Measurements from ENCODE around the gene PCYT2. TPM values are rescaled to one million over a fixed set of nuclear protein-coding genes. Genes with fewer than 3 reads are reported as not detected.
A peak's percentile ranks its signal among the peaks of the same experiment; 100 is the strongest.
"Not testable (repeated sequence)": the region's sequence is repeated elsewhere in the genome, so short reads cannot be mapped to it uniquely, and the experiment has no call there.

The PCYT2 gene
- total and polyA plus RNA-seq, 7 donors: 10.2 to 26.9 (median 13.3) TPM

- peaks cover 77% of the 10 kb centered on the region for H3K4me1 ChIP-seq
- no peaks in the 10 kb centered on the region for H3K27me3 ChIP-seq (ENCODE audit: insufficient read depth in 3 of 3, low read length in 2 of 3)
- peak overlapping the region; percentile 81 for H3K27ac ChIP-seq
- no peak for DNase-seq
- H3K9me3 ChIP-seq: no peaks in the 10 kb centered on the region
- no peak for ATAC-seq
- TF ChIP-seq CTCF (IDR thresholded peaks at IDR 0.05): no peak
- peaks cover 0 to 40% of the 10 kb centered on the region in 2 donors for H3K36me3 ChIP-seq (ENCODE audit: insufficient read depth in 1 of 2, low read depth in 1 of 2)
- peak overlapping the region; percentile 76 for H3K4me3 ChIP-seq
- WGBS, 3 donors: 91 to 92% (median 91%) methylated on average over 23 of the region's 23 CpGs
- intact Hi-C loops (cut with DNase I): loop anchor here in 1 of 2 donors (5.0 kb wide), 1 partner anchor 50 kb away; the partner anchor contains the start of gene ARHGDIA
Observed at GRCh38 chr17:81921996-81922565, 10.9 kb upstream of the PCYT2 start.

GRCh38 chr17:81921537-81921862 is 10.3 kb upstream of the PCYT2 start:
- Histone ChIP-seq H3K36me3 (ENCODE audit: insufficient read depth in 1 of 2, low read depth in 1 of 2) (peaks cover 0 to 40% of the 10 kb centered on the region in 2 donors), H3K27ac (peak overlapping the region; percentile 81), H3K4me3 (peak overlapping the region; percentile 76), H3K4me1 (peaks cover 83% of the 10 kb centered on the region), H3K9me3 (no peaks in the 10 kb centered on the region), H3K27me3 (ENCODE audit: insufficient read depth in 3 of 3, low read length in 2 of 3) (no peaks in the 10 kb centered on the region)
- ATAC-seq (no peak), DNase-seq (no peak)
- WGBS, 3 donors: 84 to 93% (median 87%) methylated on average over 3 of the region's 3 CpGs
- no peak for TF ChIP-seq CTCF (IDR thresholded peaks at IDR 0.05)
- intact Hi-C loops (cut with DNase I): loop anchor here in 1 of 2 donors (5.0 kb wide), 1 partner anchor 49 kb away; the partner anchor contains the start of gene ARHGDIA

- 75 to 84% (median 77%) methylated on average over 28 to 33 of the region's 33 CpGs for WGBS, 3 donors
Observed at GRCh38 chr17:81920612-81921536, 9.7 kb upstream of the PCYT2 start.

GRCh38 chr17:81918832-81919545 is 7.8 kb upstream of the PCYT2 start:
- no peak for TF ChIP-seq CTCF (IDR thresholded peaks at IDR 0.05)
- Histone ChIP-seq H3K36me3 (ENCODE audit: insufficient read depth in 1 of 2, low read depth in 1 of 2) (peaks cover 5 to 60% of the 10 kb centered on the region in 2 donors), H3K4me3 (peak overlapping the region; percentile 76), H3K9me3 (no peaks in the 10 kb centered on the region), H3K27me3 (ENCODE audit: insufficient read depth in 3 of 3, low read length in 2 of 3) (no peaks in the 10 kb centered on the region), H3K27ac (peak overlapping the region; percentile 81), H3K4me1 (peaks cover 66% of the 10 kb centered on the region)
- no peak for ATAC-seq
- intact Hi-C loops (cut with DNase I): no loop called here
- no peak for DNase-seq
- WGBS, 3 donors: 62 to 83% (median 69%) methylated on average over 15 of the region's 15 CpGs

More at GRCh38 chr17:81920612-81921536, 9.7 kb upstream of the PCYT2 start:
- DNase-seq: no peak
- Histone ChIP-seq H3K27ac (peak overlapping the region; percentile 81), H3K9me3 (no peaks in the 10 kb centered on the region), H3K36me3 (ENCODE audit: insufficient read depth in 1 of 2, low read depth in 1 of 2) (peaks cover 0 to 41% of the 10 kb centered on the region in 2 donors), H3K4me1 (peaks cover 83% of the 10 kb centered on the region), H3K4me3 (peak overlapping the region; percentile 76), H3K27me3 (ENCODE audit: insufficient read depth in 3 of 3, low read length in 2 of 3) (no peaks in the 10 kb centered on the region)
- no peak for ATAC-seq
- TF ChIP-seq CTCF (IDR thresholded peaks at IDR 0.05): no peak
- intact Hi-C loops (cut with DNase I): loop anchor here in 1 of 2 donors (5.0 kb wide), 1 partner anchor 49 kb away; the partner anchor contains the start of gene ARHGDIA

GRCh38 chr17:81918333-81918669 is 7.1 kb upstream of the PCYT2 start:
- DNase-seq; intact Hi-C loops (cut with DNase I); H3K27me3 ChIP-seq (ENCODE audit: insufficient read depth in 3 of 3, low read length in 2 of 3); H3K9me3 ChIP-seq: not testable (repeated sequence)
- H3K36me3 ChIP-seq (ENCODE audit: insufficient read depth in 1 of 2, low read depth in 1 of 2): peaks cover 5 to 67% of the 10 kb centered on the region in 2 donors
- peaks cover 60% of the 10 kb centered on the region for H3K4me1 ChIP-seq
- peak; percentile 7 to 26 (median 18) for ATAC-seq
- peak overlapping the region; percentile 78 for H3K27ac ChIP-seq
- H3K4me3 ChIP-seq: peak overlapping the region; percentile 76
- 28 to 34% (median 32%) methylated on average over 9 of the region's 9 CpGs for WGBS, 3 donors
